ENCODE measurements around the gene DHCR7.

GRCh38 chr11:71431271-71431670 lies 16.9 kb downstream of the DHCR7 start:
- TF ChIP-seq CTCF (IDR thresholded peaks at IDR 0.05; ENCODE audit: insufficient read depth, low read length, poor library complexity, severe bottlenecking): no peak
- TF ChIP-seq EZH2phosphoT487 (conservative IDR thresholded peaks at IDR 0.05; ENCODE audit: low read length): no peak

Measured in SU-DHL-6 (cell line).